H1 (cell line): Measurements from ENCODE around the gene ME3. TPM values are rescaled to one million over a fixed set of nuclear protein-coding genes. Genes with fewer than 3 reads are reported as not detected.

Experiments used
- CTCF ChIA-PET: fragments of 300-600 bp; sonication (Branson Sonifier 250); formaldehyde crosslinking; loops from one replicate; lab custom pipeline; 2021; ENCODE audit not compliant: partially characterized antibody; lab: Charles Lee
- POLR2A ChIA-PET: fragments of 300-600 bp; sonication (Branson Sonifier 250); formaldehyde crosslinking; loops from one replicate; lab custom pipeline; 2021; ENCODE audit warnings: inconsistent platforms; ENCODE audit not compliant: partially characterized antibody; lab: Charles Lee
- DNase-seq, 2 experiments: peaks; one replicate each; pipeline versions ENCODE4 v3.0.0 to v3.0.0-alpha.2; 2010 to 2022; ENCODE audit warnings: low spot score in 2 of 2, low read depth in 1 of 2, mixed read lengths in 1 of 2
- FAIRE-seq: peaks from 2 replicates; lab custom pipeline; 2011; peaks lifted over from hg19 to GRCh38; lab: Jason Lieb, UNC
- H2AFZ ChIP-seq: 2 replicates; pipeline ENCODE4 v1.8.1; 2012; ENCODE audit warnings: low read length, inconsistent platforms
- H2AK5ac ChIP-seq: 2 replicates; pipeline ENCODE4 v1.6.1; 2013; ENCODE audit warnings: low read depth, low read length
- H2BK120ac ChIP-seq: replicated peaks from 2 replicates; pipeline ENCODE3; 2013; ENCODE audit warnings: low read depth, low read length, inconsistent platforms
- H2BK12ac ChIP-seq: 2 replicates; pipeline ENCODE4 v1.6.1; 2013; ENCODE audit warnings: low read depth, low read length
- H2BK15ac ChIP-seq: 2 replicates; pipeline ENCODE4 v1.6.1; 2013; ENCODE audit warnings: low read length
- H2BK20ac ChIP-seq: 2 replicates; pipeline ENCODE4 v1.6.1; 2013; ENCODE audit warnings: low read length
- H2BK5ac ChIP-seq: 2 replicates; pipeline ENCODE4 v1.6.1; 2013; ENCODE audit warnings: low read depth, low read length
- H3K14ac ChIP-seq: 2 replicates; pipeline ENCODE4 v1.6.1; 2013; ENCODE audit warnings: inconsistent platforms; ENCODE audit not compliant: insufficient read length
- H3K18ac ChIP-seq: 2 replicates; pipeline ENCODE4 v1.6.1; 2013; ENCODE audit warnings: low read length; ENCODE audit errors: extremely low read depth
- H3K23ac ChIP-seq: 2 replicates; pipeline ENCODE4 v1.6.1; 2013; ENCODE audit warnings: inconsistent platforms; ENCODE audit not compliant: insufficient read length
- H3K23me2 ChIP-seq: 2 replicates; pipeline ENCODE4 v1.6.1; 2013; ENCODE audit warnings: low read depth, low read length
- H3K27ac ChIP-seq: 2 replicates; pipeline ENCODE4 v1.6.1; 2011; ENCODE audit warnings: low read depth, low read length, inconsistent platforms
- H3K27me3 ChIP-seq, 4 experiments: replicated peaks in 1 of 4; 1 replicate in 1 of 4; 2 replicates in 3 of 4; pipeline versions ENCODE4 v1.6.1 to v1.8.1; 2011 to 2013; ENCODE audit warnings: low read length in 3 of 4, mild to moderate bottlenecking in 3 of 4, inconsistent platforms in 2 of 4, mixed read lengths in 2 of 4, moderate library complexity in 1 of 4; ENCODE audit not compliant: control insufficient read depth in 3 of 4, insufficient read depth in 3 of 4; ENCODE audit errors: extremely low read depth in 1 of 4
- H3K36me3 ChIP-seq, 4 experiments: 2 replicates each; pipeline versions ENCODE4 v1.6.1 to v1.8.1; 2011 to 2013; ENCODE audit warnings: mild to moderate bottlenecking in 4 of 4, low read length in 3 of 4, moderate library complexity in 2 of 4, control low read depth in 1 of 4, inconsistent platforms in 1 of 4; ENCODE audit not compliant: insufficient read depth in 4 of 4, control insufficient read depth in 2 of 4
- H3K4ac ChIP-seq: replicated peaks from 2 replicates; pipeline ENCODE3; 2013; ENCODE audit warnings: low read length, low read depth, mixed read lengths, inconsistent platforms; ENCODE audit not compliant: insufficient read length
- H3K4me1 ChIP-seq, 4 experiments: replicated peaks in 1 of 4; 1 replicate in 1 of 4; 2 replicates in 3 of 4; pipeline versions ENCODE4 v1.6.1 to v1.8.1; 2011 to 2013; ENCODE audit warnings: low read length in 3 of 4, inconsistent platforms in 2 of 4, mixed read lengths in 1 of 4; ENCODE audit not compliant: insufficient read depth in 4 of 4, control insufficient read depth in 3 of 4
- H3K4me2 ChIP-seq, 2 experiments: 2 replicates each; pipeline versions ENCODE4 v1.6.1 to v1.8.1; 2011 to 2013; ENCODE audit warnings: low read depth in 2 of 2, low read length in 2 of 2, control low read depth in 1 of 2, inconsistent platforms in 1 of 2, mild to moderate bottlenecking in 1 of 2; ENCODE audit not compliant: insufficient read depth in 1 of 2
- H3K4me3 ChIP-seq, 4 experiments: fragments of 200-600, 300-600 bp in 1 of 4; sonication (generic), shearing (Covaris generic), sonication (Bioruptor Twin) in 1 of 4; 2 replicates each; pipeline versions ENCODE4 v1.5.1 to v1.8.1; 2011 to 2016; ENCODE audit warnings: low read length in 4 of 4, low read depth in 3 of 4, control low read depth in 2 of 4, inconsistent platforms in 2 of 4, mild to moderate bottlenecking in 2 of 4, mixed read lengths in 1 of 4, moderate library complexity in 1 of 4; ENCODE audit not compliant: insufficient read depth in 2 of 4; ENCODE audit errors: extremely low read depth in 1 of 4
- H3K56ac ChIP-seq: replicated peaks from 2 replicates; pipeline ENCODE3; 2013; ENCODE audit warnings: low read depth, mild to moderate bottlenecking, mixed read lengths, low read length, inconsistent platforms; ENCODE audit not compliant: insufficient read length
- H3K79me1 ChIP-seq: 2 replicates; pipeline ENCODE4 v1.6.1; 2013; ENCODE audit warnings: low read depth, low read length, control low read depth
- H3K79me2 ChIP-seq, 2 experiments: 2 replicates each; pipeline versions ENCODE4 v1.6.1 to v1.8.1; 2012 to 2013; ENCODE audit warnings: low read length in 2 of 2, mild to moderate bottlenecking in 2 of 2, inconsistent platforms in 1 of 2; ENCODE audit not compliant: insufficient read depth in 2 of 2, control insufficient read depth in 1 of 2
- H3K9ac ChIP-seq, 4 experiments: replicated peaks in 1 of 4; 1 replicate in 1 of 4; 2 replicates in 3 of 4; pipeline versions ENCODE4 v1.6.1 to v1.8.1; 2011 to 2013; ENCODE audit warnings: low read depth in 3 of 4, low read length in 3 of 4, control low read depth in 2 of 4, mild to moderate bottlenecking in 2 of 4, moderate library complexity in 2 of 4, inconsistent platforms in 1 of 4; ENCODE audit errors: extremely low read depth in 1 of 4
- H3K9me3 ChIP-seq, 2 experiments: 2 replicates each; pipeline versions ENCODE4 v1.6.1 to v1.8.1; 2012 to 2013; ENCODE audit warnings: mild to moderate bottlenecking in 2 of 2, moderate library complexity in 2 of 2, control low read depth in 1 of 2, inconsistent platforms in 1 of 2, low read depth in 1 of 2, low read length in 1 of 2, mixed read lengths in 1 of 2; ENCODE audit not compliant: insufficient read depth in 2 of 2
- H4K20me1 ChIP-seq, 2 experiments: replicated peaks in 1 of 2; 2 replicates each; pipeline versions ENCODE3 to v1.8.1; 2011 to 2013; ENCODE audit warnings: inconsistent platforms in 2 of 2, low read length in 2 of 2, mild to moderate bottlenecking in 1 of 2; ENCODE audit not compliant: insufficient read depth in 2 of 2, control insufficient read depth in 1 of 2
- H4K5ac ChIP-seq: 2 replicates; pipeline ENCODE4 v1.6.1; 2013; ENCODE audit warnings: low read length, low read depth, mixed read lengths, inconsistent platforms; ENCODE audit not compliant: insufficient read length
- H4K8ac ChIP-seq: 2 replicates; pipeline ENCODE4 v1.8.0; 2013; ENCODE audit warnings: mild to moderate bottlenecking, moderate library complexity, low read length, inconsistent platforms; ENCODE audit not compliant: insufficient read depth; ENCODE audit errors: extremely low read depth
- H4K91ac ChIP-seq: replicated peaks from 2 replicates; pipeline ENCODE3; 2013; ENCODE audit warnings: low read length, mixed read lengths, inconsistent platforms; ENCODE audit not compliant: insufficient read length
- BRCA1 ChIP-seq: IDR thresholded peaks from 2 replicates; pipeline ENCODE4 v1.6.1; 2012; ENCODE audit warnings: low read depth, low read length, improper control_type of control experiment
- CEBPB ChIP-seq: IDR thresholded peaks from 2 replicates; pipeline ENCODE4 v1.6.1; 2012; ENCODE audit warnings: low read depth, low read length
- CHD1 ChIP-seq: IDR thresholded peaks from 2 replicates; pipeline ENCODE4 v1.6.1; 2012; ENCODE audit warnings: low read depth, low read length, improper control_type of control experiment
- EGR1 ChIP-seq: IDR thresholded peaks from 2 replicates; pipeline ENCODE4 v1.6.1; 2011; ENCODE audit warnings: low read depth, low read length, borderline replicate concordance
- EP300 ChIP-seq, 2 experiments: IDR thresholded peaks; 1 replicate in 1 of 2; 2 replicates in 1 of 2; pipeline ENCODE4 v1.6.1; 2011 to 2012; ENCODE audit warnings: low read depth in 2 of 2, low read length in 2 of 2, mild to moderate bottlenecking in 2 of 2, borderline replicate concordance in 1 of 2, inconsistent platforms in 1 of 2, moderate library complexity in 1 of 2
- MAFK ChIP-seq: IDR thresholded peaks from 2 replicates; pipeline ENCODE4 v1.6.1; 2012; ENCODE audit warnings: low read depth, mild to moderate bottlenecking, improper control_type of control experiment, low read length
- MAX ChIP-seq: IDR thresholded peaks from 2 replicates; pipeline ENCODE4 v1.6.1; 2012; ENCODE audit warnings: inconsistent platforms
- NRF1 ChIP-seq: IDR thresholded peaks from 2 replicates; pipeline ENCODE4 v1.6.1; 2011; ENCODE audit warnings: mild to moderate bottlenecking, low read depth, low read length, improper control_type of control experiment
- PHF8 ChIP-seq: fragments of 200-600 bp; sonication (generic); conservative IDR thresholded peaks from 2 replicates; pipeline ENCODE4 v1.7.1; 2012; ENCODE audit warnings: low read depth, mild to moderate bottlenecking, inconsistent platforms, low read length, moderate library complexity
- RFX5 ChIP-seq: IDR thresholded peaks from 2 replicates; pipeline ENCODE4 v1.6.1; 2011; ENCODE audit warnings: low read depth, low read length, improper control_type of control experiment, borderline replicate concordance
- SAP30 ChIP-seq: fragments of 300-600 bp; sonication (generic); IDR thresholded peaks from 2 replicates; pipeline ENCODE4 v1.7.1; 2012; ENCODE audit warnings: low read length, moderate library complexity, mild to moderate bottlenecking, inconsistent platforms; ENCODE audit not compliant: insufficient read depth, insufficient replicate concordance
- SP4 ChIP-seq: IDR thresholded peaks from 2 replicates; pipeline ENCODE4 v1.6.1; 2012; ENCODE audit warnings: low read length, inconsistent platforms
- WGBS, 2 experiments: shearing (Covaris generic) in 1 of 2; methylation state at CpG; one replicate each; pipeline versions ENCODE4 v1.1.6 to v1.1.7; 2013 to 2015; ENCODE audit warnings: low lambda C conversion rate in 2 of 2, mixed read lengths in 2 of 2, inconsistent platforms in 1 of 2, low coverage in 1 of 2, missing lambda C conversion rate in 1 of 2; ENCODE audit not compliant: insufficient replicate concordance in 2 of 2, insufficient coverage in 1 of 2, insufficient read length in 1 of 2; ENCODE audit errors: extremely low coverage in 1 of 2, missing lambda C conversion rate in 1 of 2; 5-methylcytosine and 5-hydroxymethylcytosine counted together
- polyA plus RNA-seq, 7 experiments: library from polyadenylated mRNA; depleted of rRNA in 3 of 7; stranded (reverse) in 5 of 7; unstranded in 2 of 7; fragments of >200 nt in 5 of 7; fragments of 200-250 nt in 2 of 7; gene quantifications; 1 replicate in 5 of 7; 2 replicates in 1 of 7; 4 replicates in 1 of 7; pipeline versions ENCODE4 v1.2.1 to v1.2.3, GENCODE V29; 2011 to 2013; ENCODE audit warnings: missing spikeins in 2 of 7, mixed read lengths in 2 of 7
- total RNA-seq: library from RNA; stranded (reverse); fragmentation: NEBNext Ultra II Directional; extraction: Animal tissue kit (Norgen Biotek cat#: 25700); gene quantifications from 2 replicates; pipeline ENCODE4 v1.2.1, GENCODE V29; 2021

ME3 gene
- total and polyA plus RNA-seq, 2 of the 8 experiments (the other 6 are each of a cell fraction or from before 2014, with no cell fraction given): 1.5 to 2.8 TPM

- ChIA-PET CTCF (interaction anchor here (0.9 to 10.5 kb wide), 13 partner anchors 9 to 473 kb away, joined by 3 to 60 read pairs (median 3); no protein-coding TSS in a partner anchor), POLR2A (no interaction called here)
- H4K91ac ChIP-seq: no peak overlapping the region
- H3K23ac ChIP-seq: no peak overlapping the region
- no peaks in the 10 kb centered on the region for H3K27me3 ChIP-seq
- H3K4me2 ChIP-seq: no peak overlapping the region
- WGBS, 2 experiments: 97% methylated on average over 3 of the region's 3 CpGs; no CpG with 5 or more reads in 1 of the 2 experiments
- H2BK20ac ChIP-seq: no peak overlapping the region
- H4K20me1 ChIP-seq: no peaks in the 10 kb centered on the region
- no peaks in the 10 kb centered on the region for H3K79me1 ChIP-seq
- no peaks in the 10 kb centered on the region for H3K9me3 ChIP-seq
- H3K4me1 ChIP-seq: no peaks in the 10 kb centered on the region
- no peak for FAIRE-seq
- no peak overlapping the region for H2AFZ ChIP-seq
- H2BK5ac ChIP-seq: no peak overlapping the region
- H4K5ac ChIP-seq: no peak overlapping the region
- H3K14ac ChIP-seq: no peak overlapping the region
- no peak overlapping the region for H3K9ac ChIP-seq
- DNase-seq: no peak
- H3K79me2 ChIP-seq: no peaks in the 10 kb centered on the region
- H3K18ac ChIP-seq: no peak overlapping the region
- no peaks in the 10 kb centered on the region for H3K36me3 ChIP-seq
- H3K56ac ChIP-seq: no peak overlapping the region
- H2BK12ac ChIP-seq: no peak overlapping the region
- no peak overlapping the region for H3K27ac ChIP-seq
- H3K4ac ChIP-seq: no peak overlapping the region
- H2AK5ac ChIP-seq: no peak overlapping the region
- no peaks in the 10 kb centered on the region for H3K23me2 ChIP-seq
- TF ChIP-seq NRF1 (no peak), SAP30 (no peak), MAX (no peak), MAFK (no peak), PHF8 (no peak), EP300 (IDR thresholded peaks at IDR 0.05; ENCODE audit: borderline replicate concordance in 1 of 2, low read depth in 2 of 2, low read length in 2 of 2) (no peak), CEBPB (no peak), SP4 (no peak), RFX5 (no peak), BRCA1 (no peak), EGR1 (no peak), CHD1 (no peak)
- H4K8ac ChIP-seq: no peak overlapping the region
- no peak overlapping the region for H2BK120ac ChIP-seq
- H3K4me3 ChIP-seq: no peak overlapping the region
- H2BK15ac ChIP-seq: no peak overlapping the region
Measured at GRCh38 chr11:86447763-86448480, 224.5 kb downstream of the ME3 start.
